NOMO-1 treated with dmso at 0.1 percent for 144 hours (cell line): ENCODE measurements around the gene DENND6B.
A peak's percentile ranks its signal among the peaks of the same experiment; 100 is the strongest.
"Not testable (repeated sequence)": the region's sequence is repeated elsewhere in the genome, so short reads cannot be mapped to it uniquely, and the experiment has no call there.

ENCODE experiments used
- DNase-seq: peaks from one replicate; lab custom pipeline; 2025; ENCODE audit not compliant: unreplicated experiment; lab: John Stamatoyannopoulos, UW

DENND6B gene

DNA sequence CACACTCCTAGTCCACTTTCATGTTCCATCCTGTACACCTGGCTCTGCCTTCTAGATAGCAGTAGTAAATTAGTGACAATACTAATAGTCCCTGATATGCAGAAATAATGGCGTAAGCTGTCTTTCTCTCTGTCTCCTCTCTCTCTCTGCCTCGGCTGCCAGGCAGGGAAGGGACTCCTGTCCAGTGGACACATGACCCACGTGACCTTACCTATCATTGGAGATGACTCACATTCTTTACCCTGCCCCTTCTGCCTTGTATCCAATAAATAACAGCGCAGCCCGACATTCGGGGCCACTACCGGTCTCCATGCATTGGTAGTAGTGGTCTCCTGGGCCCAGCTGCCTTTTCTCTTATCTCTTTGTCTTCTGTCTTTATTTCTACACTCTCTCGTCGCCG, 53.0 kb downstream of the DENND6B start:
- DNase-seq, result not testable (repeated sequence)

DNA sequence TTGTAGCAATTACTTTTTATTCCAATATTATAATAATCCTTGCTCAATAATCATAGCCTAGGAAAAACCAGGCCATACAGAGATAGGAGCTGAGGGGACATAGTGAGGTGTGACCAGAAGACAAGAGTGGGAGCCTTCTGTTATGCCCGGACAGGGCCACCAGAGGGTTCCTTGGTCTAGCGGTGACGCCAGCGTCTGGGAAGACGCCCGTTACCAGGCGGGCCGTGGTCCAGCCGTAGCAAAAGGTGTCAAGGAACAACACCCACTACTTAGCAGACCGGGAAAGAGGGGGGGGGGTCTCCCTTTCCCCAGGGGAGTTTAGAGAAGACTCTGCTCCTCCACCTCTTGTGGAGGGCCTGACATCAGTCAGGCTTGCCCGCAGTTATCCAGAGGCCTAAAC, 53.5 kb downstream of the DENND6B start:
- DNase-seq, result not testable (repeated sequence)

DNA sequence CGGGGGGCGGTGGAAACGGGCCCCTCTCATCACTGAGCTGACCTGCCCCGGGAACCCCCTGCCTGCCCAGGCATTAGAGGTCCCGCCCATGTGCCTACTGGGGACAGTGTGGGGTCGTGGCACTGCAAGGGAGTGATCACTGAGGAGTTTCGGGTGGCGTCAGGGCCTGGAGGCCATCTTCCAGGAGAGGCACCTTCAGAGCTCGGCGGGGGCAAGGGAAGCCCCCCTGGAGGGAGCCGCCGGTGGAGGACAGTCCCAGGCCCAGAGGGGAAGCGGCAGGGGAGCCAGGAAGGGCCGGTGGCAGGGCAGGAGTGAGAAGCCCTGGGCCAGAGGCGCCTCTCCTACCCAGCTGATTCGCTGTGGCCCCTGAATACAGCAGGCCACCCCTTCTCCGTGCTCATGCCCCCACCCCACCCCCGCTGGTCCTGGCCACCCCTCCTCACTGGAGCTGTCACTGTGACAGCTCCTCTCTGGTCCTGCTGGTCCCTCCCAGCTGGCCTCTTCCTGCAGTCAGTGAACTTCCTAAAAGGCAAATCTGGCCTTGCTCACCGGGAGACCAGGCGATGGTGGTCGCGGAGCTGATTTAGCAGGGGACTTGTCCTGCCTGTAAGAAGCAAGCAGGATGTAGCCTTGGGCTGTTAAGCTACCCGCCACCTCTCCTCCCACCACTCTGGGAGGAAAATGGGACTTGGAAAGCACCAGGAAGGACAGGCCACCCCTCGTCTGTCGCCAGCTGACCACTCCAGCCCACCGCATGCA, 54.6 kb downstream of the DENND6B start:
- DNase-seq, result no peak

DNA sequence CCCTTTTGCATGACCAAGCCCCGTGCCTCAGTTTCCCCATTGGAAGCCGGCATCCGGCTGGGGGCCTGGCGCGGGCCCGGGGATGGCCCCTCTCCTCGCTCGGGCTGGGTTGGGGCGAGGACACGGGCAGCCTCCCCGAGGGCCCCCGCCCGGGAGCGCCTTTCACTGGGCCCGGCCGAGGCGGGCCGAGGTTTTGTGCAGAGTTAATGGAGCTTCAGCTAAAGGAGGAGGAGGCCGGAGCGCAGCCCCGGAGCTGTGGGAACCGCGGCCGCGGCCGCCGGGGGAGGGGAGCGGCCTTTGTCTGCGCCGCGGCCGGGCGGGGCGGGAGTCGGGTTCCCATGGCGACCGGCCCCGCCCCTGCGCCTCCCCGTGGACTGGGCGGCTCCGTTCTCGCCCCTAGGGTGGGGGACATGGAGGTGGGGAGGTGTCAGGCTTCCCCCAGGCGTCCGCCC, 55.3 kb downstream of the DENND6B start:
- DNase-seq, result no peak

DNA sequence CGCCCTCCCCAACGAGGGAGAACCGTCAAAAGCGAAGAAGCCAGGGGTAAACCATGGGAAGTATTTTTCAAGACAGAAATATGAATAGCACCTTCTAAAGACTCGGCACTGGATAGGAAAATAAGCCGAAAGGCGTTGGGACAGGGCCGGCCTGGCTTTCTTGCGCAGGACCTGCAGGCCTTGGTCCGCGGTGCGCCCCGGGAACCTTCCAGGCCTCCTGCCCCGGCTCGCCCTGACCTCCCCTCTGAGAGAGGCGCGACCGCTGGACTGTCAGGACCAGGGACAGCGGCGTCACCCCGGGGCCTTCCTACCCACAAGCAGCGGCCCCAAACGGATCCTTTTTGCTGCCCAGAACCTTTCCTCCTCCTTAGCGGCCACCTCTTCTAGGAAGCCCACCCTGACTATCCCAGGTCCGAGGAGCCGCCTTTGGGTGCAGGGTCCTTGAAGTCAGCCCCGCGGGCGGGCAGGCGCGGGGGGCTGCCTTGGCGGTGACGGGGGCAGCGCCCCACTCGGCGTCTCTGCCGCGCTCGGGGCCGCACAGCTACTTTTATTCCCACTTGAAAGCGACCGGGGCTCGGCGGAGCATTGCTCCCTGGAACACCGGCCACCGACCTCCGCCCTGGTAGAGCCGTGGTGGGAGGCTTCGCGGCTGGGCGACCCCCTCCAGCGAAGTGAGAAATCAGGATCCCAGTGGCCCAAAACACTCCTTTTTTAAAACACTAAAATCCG, 56.0 kb downstream of the DENND6B start:
- DNase-seq, result peak; percentile 19

DNA sequence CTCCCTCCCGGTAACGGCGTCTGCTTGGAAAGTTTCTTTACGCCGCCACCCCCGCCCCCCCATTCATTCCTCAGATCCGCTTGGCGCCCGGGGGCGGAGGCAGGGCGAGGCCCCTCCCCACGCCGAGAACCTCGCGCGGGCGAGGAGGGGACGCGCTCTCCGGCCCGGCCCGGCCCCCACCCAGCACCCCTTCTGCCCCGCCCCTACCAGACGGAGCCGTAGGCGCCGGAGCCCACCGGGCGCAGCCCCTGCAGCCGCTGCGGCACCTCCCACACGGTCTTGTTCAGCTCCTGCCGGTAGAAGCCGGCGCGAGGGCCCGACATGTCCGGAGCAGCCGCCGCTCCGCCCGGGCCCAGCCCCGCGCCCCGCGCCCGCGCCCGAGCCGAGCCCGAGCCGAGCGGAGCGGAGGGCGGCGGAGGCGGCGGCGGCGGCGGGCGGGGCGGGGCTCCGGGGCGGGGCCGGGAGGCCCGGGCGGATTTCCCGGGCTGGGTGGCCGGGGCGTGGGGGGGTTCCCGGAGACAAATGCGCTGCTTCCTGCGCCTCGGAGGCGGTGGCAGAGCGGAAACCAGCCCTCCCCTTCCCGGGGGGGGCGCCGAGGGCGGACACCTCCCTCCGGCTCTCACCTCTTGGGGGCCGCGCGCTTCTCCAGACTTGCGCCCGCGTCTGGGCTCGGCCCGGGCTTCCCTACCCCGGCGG, 56.7 kb downstream of the DENND6B start, which contains the start of gene MAPK11:
Gene MAPK11, minus strand, starts transcription at position 411 of the 696 bp plus-strand sequence. Its CDS starts 88 bp downstream, at position 323.
- DNase-seq, result no peak

DNA sequence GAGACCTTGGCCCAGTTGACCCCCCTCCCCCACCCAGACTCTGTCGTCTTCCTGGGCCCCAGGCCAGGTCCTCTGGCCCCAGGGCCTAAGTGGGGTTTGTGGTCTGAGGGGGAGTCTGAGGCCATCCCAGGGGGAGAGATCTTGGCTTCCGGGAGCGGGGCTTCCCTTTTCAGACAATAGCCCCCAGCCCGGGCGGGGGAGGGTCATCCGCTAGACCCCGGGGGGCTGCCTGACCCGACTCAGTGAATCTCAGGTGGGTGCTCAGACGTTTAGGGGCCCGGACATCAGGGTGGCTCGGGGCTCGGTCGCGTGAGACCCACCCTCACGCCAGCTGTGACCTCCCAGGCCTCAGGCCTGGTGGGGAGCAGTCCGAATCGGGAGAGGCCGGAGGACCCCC, 57.2 kb downstream of the DENND6B start:
- no peak for DNase-seq

DNA sequence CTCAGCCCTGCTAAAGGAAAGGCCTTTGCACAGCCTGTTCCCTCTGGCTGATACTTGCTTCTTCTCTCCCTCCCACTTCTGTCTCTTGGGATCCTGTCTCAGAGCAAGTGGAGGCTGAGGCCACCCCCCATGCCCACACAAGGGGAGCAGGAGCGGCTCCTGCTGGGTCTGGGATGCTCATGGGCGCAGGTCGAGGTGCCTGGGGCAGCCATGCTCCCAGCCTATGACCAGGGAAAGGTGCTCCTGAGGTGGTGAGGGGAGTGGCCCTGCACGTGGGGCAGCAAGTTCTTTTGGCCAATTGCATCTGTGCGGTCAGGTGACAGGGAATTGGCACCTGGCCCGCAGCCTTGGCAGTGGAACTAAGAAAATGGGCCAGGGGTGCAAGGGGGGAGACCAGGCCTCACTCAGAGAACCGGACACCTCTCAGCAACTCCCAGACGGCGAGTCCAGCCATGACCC, 58.1 kb downstream of the DENND6B start:
- DNase-seq, result no peak

DNA sequence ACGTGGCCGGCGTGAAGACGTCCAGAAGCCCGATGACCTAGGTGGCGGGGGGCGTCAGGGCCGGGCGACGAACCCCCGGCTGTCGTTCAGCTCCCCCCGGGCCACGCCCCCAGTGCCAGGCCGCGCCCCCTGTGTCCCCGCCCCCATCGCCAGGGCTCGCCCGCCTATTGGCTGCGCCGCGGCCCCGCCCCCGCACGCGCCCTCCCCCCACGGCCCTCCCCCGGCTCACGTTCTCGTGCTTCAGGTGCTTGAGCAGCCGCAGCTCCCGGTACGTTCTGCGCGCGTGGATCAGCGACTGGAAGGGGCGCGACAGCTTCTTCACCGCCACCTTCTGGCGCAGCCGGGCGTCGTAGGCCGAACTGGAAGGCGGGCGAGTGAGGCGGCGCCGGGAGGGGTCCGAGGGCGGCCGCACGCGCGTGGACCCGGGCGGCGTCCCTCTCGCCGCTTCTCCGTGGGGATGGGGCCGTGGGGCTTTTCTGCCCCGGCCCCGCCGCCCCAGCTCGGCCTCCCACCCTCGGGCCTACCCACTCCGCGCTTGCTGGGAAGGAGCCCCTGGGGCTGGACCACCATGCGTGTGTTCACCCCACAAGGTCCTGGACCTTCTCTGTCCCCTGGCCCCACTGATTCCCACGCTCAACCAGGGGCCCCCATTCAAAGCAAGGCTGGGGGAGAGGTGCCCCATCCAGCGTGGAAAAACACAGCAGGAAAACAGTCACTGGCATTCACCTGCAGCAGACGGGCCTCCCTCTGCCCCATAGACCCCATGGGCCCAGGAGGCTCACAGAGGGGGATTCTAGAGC, 59.0 kb downstream of the DENND6B start:
- no peak for DNase-seq

DNA sequence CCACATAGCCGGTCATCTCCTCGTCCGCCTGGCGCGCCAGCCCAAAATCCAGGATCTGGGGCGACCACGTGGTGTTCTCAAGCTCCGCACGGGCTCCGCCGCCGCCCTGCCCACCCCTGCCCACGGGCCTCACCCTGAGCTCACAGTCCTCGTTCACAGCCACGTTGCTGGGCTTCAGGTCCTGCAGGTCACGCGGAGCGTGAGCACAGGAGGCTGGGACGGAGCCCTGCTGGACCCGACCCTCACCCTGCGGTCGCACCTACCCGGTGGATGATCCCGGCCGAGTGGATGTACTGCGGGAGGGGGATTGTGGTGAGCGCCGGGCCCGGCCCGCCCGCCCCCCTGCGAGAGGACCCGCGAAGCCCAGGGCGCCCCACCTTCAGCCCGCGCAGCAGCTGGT, 59.8 kb downstream of the DENND6B start:
- DNase-seq, result no peak

DNA sequence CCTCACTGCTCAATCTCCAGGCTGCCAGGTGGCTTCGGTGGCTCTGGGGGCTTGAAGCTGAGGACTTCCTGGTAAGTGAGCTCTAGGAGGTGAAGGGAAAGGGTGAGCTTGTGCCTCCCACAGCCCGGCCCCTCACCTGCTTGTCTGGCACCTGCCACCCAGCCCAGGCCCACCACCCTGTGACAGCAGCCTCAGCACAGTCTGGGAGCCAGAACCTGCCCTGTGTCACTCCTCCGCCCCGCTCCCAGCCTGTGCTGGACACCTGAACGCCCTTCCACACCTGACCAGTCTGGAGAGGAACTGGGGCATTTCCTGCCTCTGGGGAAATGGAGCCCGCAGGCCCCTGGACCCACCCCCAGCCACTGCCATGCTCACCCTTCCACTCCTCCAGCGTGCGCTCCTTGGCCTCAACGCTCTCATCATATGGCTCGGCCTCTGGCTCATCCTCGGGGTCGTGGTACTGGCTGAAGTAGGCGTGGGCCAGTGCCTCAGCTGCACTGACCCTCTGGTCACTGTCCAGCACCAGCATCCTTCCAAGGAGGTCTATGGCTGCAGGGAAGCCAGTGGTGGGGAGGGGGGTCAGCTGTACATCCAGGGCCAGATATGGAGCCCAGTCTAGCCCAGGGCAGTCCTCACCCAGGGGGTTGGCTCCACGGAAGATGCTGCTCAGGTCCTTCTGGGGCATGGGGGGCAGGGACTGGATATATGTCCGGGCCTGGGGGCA, 61.7 kb downstream of the DENND6B start:
- no peak for DNase-seq

DNA sequence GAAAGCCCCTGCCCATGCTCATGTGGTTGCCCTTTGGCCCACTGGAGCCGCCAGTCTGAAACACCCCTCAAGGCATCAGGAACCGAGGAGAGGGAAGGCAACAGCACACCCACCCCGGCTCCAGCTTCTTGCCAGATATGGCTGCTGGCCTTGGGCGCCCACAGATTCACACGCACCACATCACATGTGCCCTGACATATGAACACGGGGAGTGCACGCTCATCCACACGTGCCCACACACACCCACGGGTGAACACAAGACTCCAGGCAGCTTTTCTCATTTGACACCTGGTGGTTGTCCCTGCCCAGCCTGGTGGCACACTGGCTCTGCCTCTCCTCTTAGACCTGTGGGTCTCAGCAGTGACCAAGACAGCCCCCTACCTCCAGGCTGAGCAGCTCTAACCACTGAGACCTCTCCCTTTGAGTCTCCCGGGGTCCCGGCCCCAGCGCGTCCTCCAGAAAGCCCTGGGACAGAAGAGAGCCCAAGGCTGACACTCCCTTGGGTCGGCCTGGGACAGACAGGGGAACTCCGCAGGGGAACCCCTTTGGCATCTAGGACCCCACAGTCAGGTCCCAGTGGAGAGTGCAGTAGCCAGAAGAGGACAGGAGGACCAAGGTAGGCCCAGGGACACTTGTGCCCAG, 62.6 kb downstream of the DENND6B start:
- no peak for DNase-seq

DNA sequence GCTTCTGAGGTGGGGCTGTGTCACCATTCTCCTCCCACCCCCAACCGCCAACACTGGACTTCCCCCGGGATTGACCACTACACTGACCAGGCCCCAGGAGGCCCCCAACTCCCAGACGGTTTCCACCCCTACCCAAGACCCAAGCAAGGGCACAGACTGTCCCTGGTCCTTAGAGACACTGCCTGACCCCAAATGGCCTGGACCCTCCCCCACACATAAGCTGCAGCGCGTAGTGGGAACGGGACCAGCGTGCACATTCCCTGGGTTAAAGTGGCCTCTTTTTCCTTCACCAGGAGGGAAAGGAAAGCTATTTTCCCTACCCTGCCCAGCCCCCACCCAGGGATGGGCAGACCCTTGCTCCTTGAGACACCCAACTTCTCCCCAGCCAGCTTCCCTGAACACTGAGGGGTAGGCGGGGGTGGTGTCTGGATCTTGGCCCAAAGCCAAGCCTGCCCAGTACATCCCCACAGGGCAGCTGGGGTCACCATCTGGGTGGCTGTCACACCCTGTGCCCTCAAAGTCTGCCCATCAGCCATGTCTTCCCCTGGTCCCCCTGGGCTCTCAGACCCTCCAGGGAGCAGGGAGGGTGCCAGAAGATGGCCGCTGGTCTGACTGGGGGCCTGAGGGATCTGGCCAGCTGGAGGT, 63.7 kb downstream of the DENND6B start:
- DNase-seq, result no peak

DNA sequence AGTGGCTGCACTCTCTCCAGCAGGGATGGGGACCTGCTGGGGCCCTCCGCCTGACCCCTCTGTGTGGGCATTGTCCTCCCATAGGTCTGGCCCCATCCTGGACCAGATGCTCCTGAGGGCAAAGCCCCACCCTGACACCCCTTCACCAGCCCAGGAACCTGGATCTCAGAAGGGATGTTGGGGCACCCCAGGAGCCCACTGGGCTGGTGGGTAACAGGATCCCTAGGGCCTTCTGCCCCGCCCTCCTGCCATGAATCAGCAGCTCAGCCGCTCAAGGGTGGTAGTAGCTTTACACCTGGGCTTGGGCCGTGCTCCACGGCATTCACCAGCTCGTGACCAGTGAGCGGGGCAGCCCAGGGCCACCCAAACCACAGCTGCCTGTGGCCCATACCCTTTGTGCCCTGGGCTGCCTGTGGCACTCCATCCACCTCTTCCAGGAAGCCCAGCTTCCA, 64.3 kb downstream of the DENND6B start:
- DNase-seq, result no peak

DNA sequence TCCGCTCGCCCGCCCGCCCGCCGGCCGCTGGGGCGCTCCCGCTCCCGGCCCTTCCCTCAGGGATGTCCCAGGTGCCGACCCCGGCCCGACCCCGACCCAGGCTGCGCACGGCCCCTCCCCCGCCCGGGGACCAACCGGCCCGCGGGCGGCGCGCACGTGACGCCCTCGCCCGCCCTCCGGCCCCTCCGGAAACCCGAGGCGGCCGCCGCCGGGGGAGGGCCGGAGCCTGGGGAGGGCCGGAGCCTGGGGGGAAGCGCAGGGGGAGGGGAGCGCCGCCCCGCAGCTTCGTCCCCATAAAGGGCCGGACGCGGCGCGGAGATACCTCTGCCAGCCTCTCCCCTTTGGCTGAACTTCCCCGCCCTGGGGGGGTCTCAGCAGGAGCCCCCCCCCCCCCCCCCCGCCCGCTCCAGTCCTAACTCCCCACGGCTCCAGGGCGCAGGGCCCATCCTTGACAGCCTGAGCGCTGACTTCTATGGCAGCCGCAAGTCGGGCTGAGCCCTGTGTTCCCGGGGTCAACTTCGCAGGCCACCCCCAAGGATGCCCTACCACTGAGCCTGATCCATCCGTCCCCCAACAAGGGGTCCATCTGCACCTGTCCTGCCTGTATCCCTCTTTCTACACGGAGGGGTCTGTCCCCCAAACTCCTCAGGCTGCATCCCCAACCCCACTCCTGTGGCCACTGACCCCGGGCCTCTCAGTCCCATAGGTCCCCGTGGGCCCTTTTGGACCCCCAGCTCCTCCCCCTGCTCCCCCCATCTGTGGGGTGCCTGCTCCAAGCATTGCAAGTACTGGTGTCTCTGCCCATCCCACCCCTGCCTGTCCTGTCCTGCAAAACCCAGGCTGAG, 65.0 kb downstream of the DENND6B start, which contains the start of gene MAPK12:
Gene MAPK12, minus strand, starts transcription at position 69 of the 845 bp plus-strand sequence. CDS start 174 bp downstream, outside the sequence.
- DNase-seq, result no peak

DNA sequence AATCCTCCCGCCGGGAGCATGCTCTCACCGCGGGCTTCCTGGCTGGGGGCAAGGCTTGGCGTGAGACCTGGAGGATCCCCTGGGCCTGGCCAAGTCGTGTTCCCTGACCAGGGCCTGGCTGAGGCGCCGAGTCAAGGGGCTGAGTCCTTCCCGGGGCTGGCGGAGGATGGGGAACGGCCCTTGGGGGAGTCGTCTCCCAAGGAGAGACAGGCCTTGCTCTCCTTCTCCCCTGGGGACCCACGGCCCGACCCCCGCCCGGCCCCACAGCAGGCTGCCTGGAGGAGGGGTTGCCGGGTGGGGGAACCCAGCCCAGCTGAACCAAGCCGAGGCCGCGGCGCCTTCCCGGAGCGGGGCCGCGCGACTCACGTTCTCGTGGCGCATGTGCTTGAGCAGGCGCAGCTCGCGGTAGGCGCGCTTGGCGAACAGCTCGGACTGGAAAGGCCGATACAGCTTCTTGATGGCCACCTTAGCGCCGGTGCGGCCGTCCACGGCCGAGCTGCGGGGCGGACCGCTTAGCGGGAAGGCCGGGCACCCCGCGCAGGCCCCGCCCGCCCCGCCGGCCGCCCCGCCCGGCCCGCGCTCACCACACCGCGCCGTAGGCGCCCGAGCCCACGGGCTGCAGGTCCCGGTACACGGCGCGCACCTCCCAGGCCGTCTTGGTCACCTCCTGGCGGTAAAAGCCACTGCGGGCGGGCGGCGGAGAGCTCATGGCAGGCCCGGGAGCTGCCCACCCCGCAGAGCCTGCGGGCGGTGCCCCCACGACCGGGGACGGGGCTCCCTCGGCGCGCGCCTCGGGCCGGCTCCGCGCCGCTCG, 65.8 kb downstream of the DENND6B start:
- no peak for DNase-seq

DNA sequence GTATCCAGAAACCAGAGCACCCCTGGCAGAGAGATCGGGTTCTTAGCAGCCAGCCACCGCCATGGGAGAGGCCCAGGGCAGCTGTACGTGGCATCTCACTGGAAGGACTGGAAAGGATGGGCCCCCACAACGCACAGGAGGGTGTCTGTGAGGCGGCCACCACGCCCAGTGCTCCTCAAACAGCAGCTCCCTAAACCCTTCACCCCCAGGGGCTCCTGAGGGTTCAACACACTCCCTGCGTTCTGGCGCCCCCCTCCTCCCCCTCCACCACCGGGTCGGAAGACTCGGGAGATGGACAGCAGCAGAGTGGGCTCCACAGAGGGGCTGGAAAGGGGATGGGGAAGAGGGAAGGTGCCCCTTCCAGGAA, 66.4 kb downstream of the DENND6B start:
- DNase-seq, result no peak
